HG02642 (cell line): ENCODE data around the gene NPIPB2.

Source experiments
- ATAC-seq: cut with Tn5 transposase; IDR thresholded peaks from one replicate; pipeline ENCODE4 v1.9.1; 2021; ENCODE audit warnings: mild to moderate bottlenecking; ENCODE audit not compliant: unreplicated experiment, poor library complexity

The NPIPB2 gene

DNA sequence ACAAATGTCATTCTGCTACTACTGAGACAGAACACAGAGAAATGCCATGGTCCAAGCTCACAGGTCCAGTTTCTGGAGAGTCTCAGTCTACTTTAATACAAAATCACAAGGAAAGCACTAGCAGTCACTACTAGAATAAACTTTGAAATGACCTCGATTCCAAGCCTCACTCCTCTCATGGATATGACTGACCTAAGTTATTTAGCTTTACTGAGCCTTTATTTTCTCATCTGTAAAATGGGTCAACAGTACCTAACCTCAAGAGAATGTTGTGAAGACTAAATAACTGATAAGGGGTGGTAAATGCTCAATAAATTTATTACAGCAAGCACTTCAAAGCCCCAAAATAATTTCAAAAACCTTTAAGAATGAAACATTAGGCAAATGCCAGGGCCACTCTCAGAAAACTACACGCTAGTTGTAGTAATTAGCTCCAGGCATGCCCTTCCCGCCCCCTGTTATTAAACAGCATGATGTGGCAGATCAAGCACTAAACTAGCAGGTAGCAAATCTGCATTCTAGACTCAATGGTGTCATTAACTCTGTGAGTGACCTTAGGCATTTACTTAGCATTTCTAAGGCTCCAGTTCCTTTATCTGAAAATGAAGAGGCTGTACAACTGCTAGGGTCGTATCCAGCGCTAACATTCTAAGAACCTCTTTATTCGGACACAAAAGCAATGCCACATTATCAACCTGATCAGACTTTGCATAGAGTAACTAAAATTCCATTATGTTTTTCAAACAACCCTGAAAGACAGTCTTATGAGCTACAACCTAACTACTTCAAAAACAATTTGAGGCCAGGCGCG is 34.5 kb downstream of the NPIPB2 start:
- ATAC-seq: no peak

DNA sequence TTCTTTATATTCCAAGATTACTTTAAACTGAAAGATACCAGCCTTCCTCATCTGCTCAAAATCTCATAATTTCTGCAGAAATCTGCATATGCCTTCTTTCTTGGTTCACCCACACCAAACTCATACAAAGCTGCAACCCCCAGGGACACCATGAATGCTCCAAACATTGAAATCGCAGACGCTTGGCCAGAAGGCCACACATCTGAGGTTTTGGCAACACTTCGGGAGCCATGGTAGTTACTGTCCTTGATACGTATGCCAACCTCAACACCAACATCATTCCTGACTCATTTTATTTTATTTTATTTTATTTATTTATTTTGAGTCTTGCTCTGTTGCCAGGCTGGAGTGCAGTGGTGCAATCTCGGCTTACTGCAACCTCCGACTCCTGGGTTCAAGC is 37.9 kb downstream of the NPIPB2 start:
- no peak for ATAC-seq

DNA sequence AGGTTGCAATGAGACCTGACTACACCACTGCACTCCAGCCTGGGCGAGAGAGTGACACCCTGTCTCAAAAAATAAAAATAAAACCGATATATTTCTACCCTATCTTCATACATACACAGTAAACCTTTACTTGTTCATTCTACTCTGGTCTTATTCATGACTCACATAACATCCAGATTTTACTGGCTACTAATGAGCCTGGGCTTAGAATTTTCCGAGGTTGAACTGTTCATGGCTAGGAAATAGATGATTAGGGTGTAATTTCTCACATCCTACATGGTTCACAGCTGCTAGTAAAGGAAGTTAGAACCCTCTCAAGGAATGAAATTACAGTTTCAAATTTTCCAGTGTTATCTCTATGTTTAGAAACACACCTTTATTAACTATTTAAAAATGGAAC is 40.8 kb downstream of the NPIPB2 start:
- ATAC-seq: no peak

DNA sequence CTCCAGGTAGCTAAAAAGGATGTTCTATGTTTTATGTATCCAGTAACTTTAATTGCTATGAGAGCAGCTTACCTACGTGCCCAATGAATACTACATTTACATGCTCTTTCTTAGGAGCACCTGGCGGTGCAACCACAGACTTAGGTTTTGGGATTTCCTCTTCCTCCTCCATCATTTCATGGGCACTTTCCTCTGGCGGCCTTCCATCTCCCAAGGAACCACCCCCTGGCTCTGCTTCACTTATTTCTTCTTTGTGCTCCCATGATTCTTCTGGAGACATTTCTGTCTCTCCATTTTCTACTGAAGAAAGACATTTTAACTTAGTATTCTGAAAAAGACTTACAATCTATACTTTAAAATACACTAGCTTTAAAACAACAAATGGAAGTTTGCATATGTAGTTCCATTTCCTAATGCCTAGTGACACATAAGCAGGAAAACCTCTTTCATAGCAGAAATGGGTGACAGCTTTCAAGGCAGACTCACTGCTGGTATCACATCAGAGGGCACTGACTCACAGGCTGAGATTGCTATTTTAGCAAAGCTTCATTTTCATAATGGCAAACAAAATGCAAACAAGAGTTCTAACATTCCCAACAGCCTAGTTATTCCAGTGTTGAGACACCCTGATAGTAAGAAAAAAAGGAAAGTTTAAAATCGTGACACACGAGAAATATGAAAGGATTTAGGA is 45.2 kb downstream of the NPIPB2 start:
- no peak for ATAC-seq

DNA sequence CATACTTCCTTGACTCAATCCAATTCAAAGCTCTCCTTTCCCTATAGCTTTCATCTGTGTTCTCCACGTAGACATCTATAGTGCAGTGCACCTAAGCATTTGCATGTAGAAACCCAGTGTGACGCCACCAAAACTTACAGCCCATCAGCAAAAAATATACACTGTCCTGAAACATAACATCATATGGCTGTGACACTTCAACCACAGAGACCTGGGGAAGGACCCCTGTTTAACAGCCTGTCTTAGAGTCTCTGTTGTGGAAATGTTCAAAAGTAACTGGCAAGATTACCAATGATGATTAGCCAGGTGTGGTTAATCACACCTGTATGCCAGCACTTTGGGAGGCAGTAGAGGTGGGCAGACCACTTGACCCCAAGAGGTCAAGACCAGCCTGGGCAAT is 48.3 kb downstream of the NPIPB2 start:
- ATAC-seq: no peak

DNA sequence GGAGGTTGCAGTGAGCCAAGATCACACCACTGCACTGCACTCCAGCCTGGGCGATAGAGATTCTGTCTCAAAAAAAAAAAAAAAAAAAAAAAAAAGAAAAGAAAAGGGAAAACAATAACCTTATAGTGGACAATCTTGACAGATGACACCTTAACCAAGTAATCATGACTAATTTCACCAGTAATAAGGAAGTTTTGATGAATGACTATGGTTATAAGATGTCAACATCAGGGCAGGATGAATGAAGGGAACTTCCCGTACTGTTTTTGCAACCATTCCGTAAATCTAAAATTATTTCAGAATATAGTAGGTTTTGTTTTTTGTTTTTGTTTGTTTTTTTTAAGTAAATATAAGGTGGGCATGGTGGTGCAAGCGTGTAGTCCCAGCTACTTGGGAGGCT is 49.1 kb downstream of the NPIPB2 start:
- ATAC-seq: no peak

DNA sequence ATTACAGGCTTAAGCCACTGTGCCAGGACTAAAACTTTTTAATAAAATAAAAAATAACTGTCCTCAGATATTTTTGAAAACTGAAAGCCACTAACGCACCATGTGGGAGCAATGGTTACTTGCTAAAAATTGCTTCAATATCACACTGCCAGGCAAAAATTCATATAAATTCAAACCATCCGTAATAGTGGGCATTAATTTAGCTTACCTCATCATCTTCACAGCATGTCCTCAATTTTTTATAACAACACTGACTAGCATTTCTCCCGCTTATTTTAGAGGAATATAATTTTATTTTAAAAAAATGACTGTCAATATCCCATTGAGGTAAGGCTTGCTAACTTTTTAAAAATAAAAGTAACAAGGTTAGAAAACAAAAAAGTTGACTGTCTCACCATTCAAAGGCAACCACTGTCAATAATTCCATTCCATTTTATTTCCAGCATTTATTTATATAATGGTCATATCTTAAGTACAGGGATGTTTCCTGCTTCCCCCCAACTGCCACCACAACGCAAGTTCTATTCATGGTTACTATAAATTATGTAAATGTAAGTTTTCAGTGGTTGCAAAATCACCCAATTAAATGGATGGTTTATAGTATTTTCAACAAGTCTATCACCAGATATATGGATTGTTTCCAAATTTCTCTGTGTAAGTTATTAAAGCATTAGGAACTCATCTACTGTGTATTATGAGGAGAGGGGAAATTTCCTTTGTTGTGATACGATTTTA is 51.4 kb downstream of the NPIPB2 start:
- ATAC-seq: no peak

DNA sequence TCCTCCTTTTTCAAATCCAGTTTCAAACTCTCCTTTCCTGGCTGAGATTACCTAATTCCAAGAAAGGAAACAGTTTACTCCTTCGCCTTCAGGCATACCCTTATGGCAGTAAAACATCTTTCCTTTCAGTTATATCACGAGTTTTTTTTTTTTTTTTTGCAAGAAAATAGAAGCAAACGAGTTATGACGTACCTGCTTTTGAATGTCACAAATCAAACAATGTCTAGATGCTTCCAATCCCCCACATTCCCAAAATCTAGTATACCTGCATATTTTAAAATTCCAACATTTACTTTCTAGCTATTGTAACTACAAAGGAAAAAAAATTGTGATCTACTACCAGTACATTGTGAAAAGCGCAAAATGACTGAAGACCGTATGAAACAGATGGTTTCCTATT is 55.0 kb downstream of the NPIPB2 start:
- ATAC-seq: no peak

DNA sequence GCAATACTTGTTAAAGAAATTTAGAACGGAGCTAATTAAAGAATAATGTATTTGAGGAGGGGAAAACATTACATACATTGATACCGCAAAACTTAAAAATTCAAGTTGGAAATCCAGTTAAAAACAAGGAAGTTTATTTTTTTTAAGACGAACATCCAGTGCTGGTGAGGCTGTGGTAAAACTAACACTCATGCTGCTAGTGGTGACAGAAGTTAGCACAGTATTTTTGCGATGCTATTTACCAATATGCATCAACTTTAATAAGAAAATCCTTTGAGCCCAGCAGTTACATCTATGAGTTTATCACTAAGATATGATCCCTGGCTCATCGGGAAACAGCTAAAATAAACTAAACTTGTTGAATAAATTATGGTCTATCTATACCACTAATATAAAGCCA is 57.8 kb downstream of the NPIPB2 start:
- ATAC-seq: no peak

DNA sequence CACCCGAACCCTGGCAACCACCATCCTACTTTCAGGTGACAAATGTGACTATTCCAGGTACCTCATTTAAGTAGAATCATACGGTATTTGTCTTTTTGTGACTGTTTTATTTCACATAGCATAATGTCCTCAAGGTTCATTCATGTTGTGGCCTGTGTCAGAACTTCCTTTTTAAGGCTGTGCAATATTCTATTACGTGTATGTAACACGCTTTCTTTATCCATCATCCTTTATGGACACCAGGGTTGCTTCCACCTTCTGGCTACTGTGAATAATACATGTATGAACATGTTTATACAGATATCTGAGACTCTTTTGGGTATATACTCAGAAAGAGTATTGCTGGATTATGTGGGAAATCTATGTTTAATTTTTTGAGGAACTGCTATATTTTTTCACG is 61.8 kb downstream of the NPIPB2 start:
- ATAC-seq: no peak

DNA sequence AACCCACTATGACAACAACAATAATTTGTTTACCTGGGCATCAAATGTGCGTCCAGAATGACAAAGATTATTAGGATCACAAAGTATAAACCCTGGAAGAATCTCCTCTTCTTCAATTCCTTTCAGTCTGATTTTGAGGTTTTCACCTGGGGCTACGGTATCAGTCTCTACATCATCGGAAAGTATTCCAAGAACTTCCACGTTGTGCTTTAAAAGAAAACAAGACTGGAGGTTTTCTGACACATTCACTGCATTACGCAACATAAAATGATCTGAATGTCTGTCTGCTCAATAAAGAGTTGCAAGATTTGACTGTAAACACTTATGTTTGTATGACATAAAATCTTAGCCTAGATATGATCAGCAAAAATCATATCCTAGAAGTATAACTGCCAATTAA is 64.5 kb downstream of the NPIPB2 start:
- ATAC-seq: no peak
